CD4-positive, alpha-beta memory T cell (primary cell): Measurements from ENCODE around the gene ISOC1. TPM values are rescaled to one million over a fixed set of nuclear protein-coding genes. Genes with fewer than 3 reads are reported as not detected.

Source experiments
- CTCF ChIA-PET: fragments of 350-600 bp; sonication (Branson Sonifier 250); formaldehyde crosslinking; loops from one replicate; lab custom pipeline; 2021; ENCODE audit warnings: inconsistent platforms; ENCODE audit not compliant: partially characterized antibody; lab: Charles Lee
- POLR2A ChIA-PET: fragments of 350-600 bp; sonication (Branson Sonifier 250); formaldehyde crosslinking; loops from one replicate; lab custom pipeline; 2021; ENCODE audit not compliant: partially characterized antibody; lab: Charles Lee
- DNase-seq, 5 donors: peaks; one replicate each; pipeline versions ENCODE4 v3.0.0 to v3.0.0-alpha.2; 2020 to 2022; ENCODE audit warnings: mixed read lengths in 1 of 5
- H3K27ac ChIP-seq: one replicate; pipeline ENCODE4 v1.7.0; 2013; ENCODE audit warnings: low read depth, low read length
- H3K27me3 ChIP-seq: 2 replicates; pipeline ENCODE4 v1.7.0; 2013; ENCODE audit warnings: mild to moderate bottlenecking, low read length, moderate library complexity; ENCODE audit not compliant: insufficient read depth
- H3K36me3 ChIP-seq: 2 replicates; pipeline ENCODE4 v1.7.0; 2013; ENCODE audit warnings: mild to moderate bottlenecking, low read length, moderate library complexity; ENCODE audit not compliant: insufficient read depth
- H3K4me1 ChIP-seq: 2 replicates; pipeline ENCODE4 v1.7.0; 2013; ENCODE audit warnings: mild to moderate bottlenecking, low read length, moderate library complexity; ENCODE audit not compliant: insufficient read depth
- H3K4me3 ChIP-seq, 2 donors: one replicate each; pipeline ENCODE4 v1.7.0; 2013; ENCODE audit warnings: low read length in 2 of 2, mild to moderate bottlenecking in 1 of 2
- H3K9me3 ChIP-seq, 2 donors: one replicate each; pipeline ENCODE4 v1.7.0; 2013; ENCODE audit warnings: low read length in 2 of 2, control low read depth in 1 of 2; ENCODE audit not compliant: control insufficient read depth in 1 of 2
- H3K27ac Mint-ChIP-seq, 7 donors: one replicate each; pipeline ENCODE4 v1.8.0; 2020 to 2021; ENCODE audit warnings: mixed read lengths in 7 of 7, mild to moderate bottlenecking in 6 of 7, inconsistent platforms in 3 of 7, moderate library complexity in 3 of 7
- H3K27me3 Mint-ChIP-seq, 2 donors: one replicate each; pipeline ENCODE4 v1.8.0; 2020 to 2021; ENCODE audit warnings: mixed read lengths in 2 of 2
- H3K36me3 Mint-ChIP-seq, 2 donors: one replicate each; pipeline ENCODE4 v1.8.0; 2020 to 2021; ENCODE audit warnings: mixed read lengths in 2 of 2, inconsistent platforms in 1 of 2, mild to moderate bottlenecking in 1 of 2
- H3K4me1 Mint-ChIP-seq, 4 donors: one replicate each; pipeline ENCODE4 v1.8.0; 2020 to 2021; ENCODE audit warnings: mixed read lengths in 4 of 4, mild to moderate bottlenecking in 1 of 4
- H3K4me3 Mint-ChIP-seq, 8 donors: one replicate each; pipeline ENCODE4 v1.8.0; 2020 to 2021; ENCODE audit warnings: mixed read lengths in 8 of 8, mild to moderate bottlenecking in 7 of 8, moderate library complexity in 6 of 8, inconsistent platforms in 3 of 8
- H3K9me3 Mint-ChIP-seq, 8 donors: one replicate each; pipeline ENCODE4 v1.8.0; 2020 to 2021; ENCODE audit warnings: mixed read lengths in 8 of 8, mild to moderate bottlenecking in 5 of 8, inconsistent platforms in 3 of 8, moderate library complexity in 1 of 8
- intact Hi-C: fragments of 100-400 bp; cut with micrococcal nuclease; formaldehyde crosslinking; loops from one replicate; pipeline ENCODE4 v1.15.1; 2023
- polyA plus RNA-seq, 2 donors: library from polyadenylated mRNA; unstranded; fragments of 300-500 nt; fragmentation: Illumina TruSeq; gene quantifications; one replicate each; pipeline ENCODE4 v1.2.3, GENCODE V29; 2021
- total RNA-seq, 2 experiments: library from RNA; stranded (reverse); gene quantifications; one replicate each; pipeline ENCODE4 v1.2.3, GENCODE V29; 2021

ISOC1 gene
- total and polyA plus RNA-seq, 4 experiments from 2014 or later, result 13.7 to 36.1 (median 22.3) TPM

- intact Hi-C loops, result no loop called here
- Mint-ChIP-seq H3K4me3 (no peak overlapping the region), H3K9me3 (no peaks in the 10 kb centered on the region), H3K36me3 (peaks cover 19 to 24% of the 10 kb centered on the region in 2 donors), H3K4me1 (peaks cover 16 to 20% (median 17%) of the 10 kb centered on the region in 4 donors), H3K27ac (no peak overlapping the region), H3K27me3 (no peaks in the 10 kb centered on the region)
- ChIA-PET CTCF (interaction anchor here (1.0 kb wide), 1 partner anchor 9 kb away, joined by 5 read pairs; the partner anchor contains the start of gene ISOC1), POLR2A (no interaction called here)
- no peak for DNase-seq
- no peaks in the 10 kb centered on the region for H3K27me3 ChIP-seq
- H3K36me3 ChIP-seq, result peaks cover 22% of the 10 kb centered on the region
- peaks cover 8% of the 10 kb centered on the region for H3K4me1 ChIP-seq
- no peak overlapping the region for H3K4me3 ChIP-seq
- H3K9me3 ChIP-seq, result no peaks in the 10 kb centered on the region
- H3K27ac ChIP-seq, result no peak overlapping the region
These were observed 8.8 kb downstream of the ISOC1 start for GRCh38 chr5:129103397-129103796.

GRCh38 chr5:129104915-129105455 lies 10.4 kb downstream of the ISOC1 start:
- Mint-ChIP-seq H3K4me1 (peaks cover 8 to 17% (median 15%) of the 10 kb centered on the region in 4 donors), H3K27me3 (no peaks in the 10 kb centered on the region), H3K4me3 (no peak overlapping the region), H3K36me3 (peaks cover 30 to 37% of the 10 kb centered on the region in 2 donors), H3K9me3 (no peaks in the 10 kb centered on the region), H3K27ac (no peak overlapping the region)
- POLR2A ChIA-PET, result no interaction called here
- H3K27me3 ChIP-seq, result no peaks in the 10 kb centered on the region
- no peaks in the 10 kb centered on the region for H3K9me3 ChIP-seq
- H3K4me1 ChIP-seq, result no peaks in the 10 kb centered on the region
- CTCF ChIA-PET, result interaction anchor here (1.0 kb wide), 1 partner anchor 10 kb away, joined by 3 read pairs; the partner anchor contains the start of gene ISOC1
- no peak for DNase-seq
- no peak overlapping the region for H3K4me3 ChIP-seq
- peaks cover 22% of the 10 kb centered on the region for H3K36me3 ChIP-seq
- H3K27ac ChIP-seq, result no peak overlapping the region
- intact Hi-C loops, result no loop called here

GRCh38 chr5:129107637-129108036 lies 13.1 kb downstream of the ISOC1 start:
- Histone ChIP-seq H3K27me3 (no peaks in the 10 kb centered on the region), H3K36me3 (peaks cover 22% of the 10 kb centered on the region), H3K9me3 (no peaks in the 10 kb centered on the region), H3K4me3 (no peak overlapping the region), H3K4me1 (no peaks in the 10 kb centered on the region), H3K27ac (no peak overlapping the region)
- no peaks in the 10 kb centered on the region for H3K9me3 Mint-ChIP-seq
- H3K4me3 Mint-ChIP-seq, result no peak overlapping the region
- ChIA-PET CTCF (interaction anchor here (1.0 kb wide), 1 partner anchor 9 kb away, joined by 3 read pairs; no protein-coding TSS in a partner anchor), POLR2A (no interaction called here)
- no peak overlapping the region for H3K27ac Mint-ChIP-seq
- intact Hi-C loops, result no loop called here
- DNase-seq, result no peak
- H3K4me1 Mint-ChIP-seq, result peaks cover 0 to 7% (median 5%) of the 10 kb centered on the region in 4 donors
- no peaks in the 10 kb centered on the region for H3K27me3 Mint-ChIP-seq
- peaks cover 32 to 48% of the 10 kb centered on the region in 2 donors for H3K36me3 Mint-ChIP-seq

- ChIA-PET CTCF (interaction anchor here (0.6 to 1.4 kb wide), 5 partner anchors 11 to 21 kb away, joined by 3 to 4 read pairs (median 3); no protein-coding TSS in a partner anchor), POLR2A (interaction anchor here (1.3 kb wide), 1 partner anchor 16 kb away, joined by 3 read pairs; the partner anchor contains the start of gene ISOC1)
These were observed 16.2 kb downstream of the ISOC1 start for GRCh38 chr5:129110742-129111141.

GRCh38 chr5:129111351-129111750 lies 16.8 kb downstream of the ISOC1 start:
- no peaks in the 10 kb centered on the region for H3K9me3 ChIP-seq
- ChIA-PET CTCF (interaction anchor here (0.7 to 1.4 kb wide), 5 partner anchors 12 to 16 kb away, joined by 3 to 4 read pairs (median 3); no protein-coding TSS in a partner anchor), POLR2A (interaction anchor here (1.3 kb wide), 1 partner anchor 17 kb away, joined by 3 read pairs; the partner anchor contains the start of gene ISOC1)
- Mint-ChIP-seq H3K4me1 (peaks cover 0 to 6% (median 3%) of the 10 kb centered on the region in 4 donors), H3K4me3 (no peak overlapping the region), H3K27ac (peak overlapping the region in 1 of 7 donors; percentile 78), H3K9me3 (no peaks in the 10 kb centered on the region), H3K36me3 (peaks cover 32 to 45% of the 10 kb centered on the region in 2 donors), H3K27me3 (no peaks in the 10 kb centered on the region)
- intact Hi-C loops, result no loop called here
- no peaks in the 10 kb centered on the region for H3K27me3 ChIP-seq
- no peak for DNase-seq
- no peak overlapping the region for H3K27ac ChIP-seq
- peaks cover 18% of the 10 kb centered on the region for H3K36me3 ChIP-seq
- no peaks in the 10 kb centered on the region for H3K4me1 ChIP-seq
- H3K4me3 ChIP-seq, result no peak overlapping the region

More at GRCh38 chr5:129110742-129111141, 16.2 kb downstream of the ISOC1 start:
- Histone ChIP-seq H3K4me3 (no peak overlapping the region), H3K9me3 (no peaks in the 10 kb centered on the region), H3K27me3 (no peaks in the 10 kb centered on the region), H3K27ac (no peak overlapping the region), H3K36me3 (peaks cover 22% of the 10 kb centered on the region), H3K4me1 (no peaks in the 10 kb centered on the region)
- Mint-ChIP-seq H3K36me3 (peaks cover 32 to 49% of the 10 kb centered on the region in 2 donors), H3K27me3 (no peaks in the 10 kb centered on the region), H3K4me3 (no peak overlapping the region), H3K9me3 (no peaks in the 10 kb centered on the region), H3K27ac (no peak overlapping the region), H3K4me1 (peaks cover 0 to 6% (median 3%) of the 10 kb centered on the region in 4 donors)
- intact Hi-C loops, result no loop called here
- no peak for DNase-seq

GRCh38 chr5:129112295-129112694 lies 17.7 kb downstream of the ISOC1 start:
- intact Hi-C loops, result no loop called here
- ChIA-PET POLR2A (no interaction called here), CTCF (interaction anchor here (0.7 to 1.2 kb wide), 2 partner anchors 13 kb away, joined by 3 read pairs; no protein-coding TSS in a partner anchor)
- no peaks in the 10 kb centered on the region for H3K27me3 ChIP-seq
- no peak for DNase-seq
- Mint-ChIP-seq H3K36me3 (peaks cover 26 to 38% of the 10 kb centered on the region in 2 donors), H3K4me1 (peaks cover 0 to 6% (median 3%) of the 10 kb centered on the region in 4 donors), H3K27ac (peak overlapping the region in 1 of 7 donors; percentile 17), H3K9me3 (no peaks in the 10 kb centered on the region), H3K27me3 (no peaks in the 10 kb centered on the region), H3K4me3 (no peak overlapping the region)
- H3K9me3 ChIP-seq, result no peaks in the 10 kb centered on the region
- peaks cover 9% of the 10 kb centered on the region for H3K36me3 ChIP-seq
- H3K4me1 ChIP-seq, result no peaks in the 10 kb centered on the region
- no peak overlapping the region for H3K27ac ChIP-seq
- no peak overlapping the region for H3K4me3 ChIP-seq

GRCh38 chr5:129113867-129114266 lies 19.3 kb downstream of the ISOC1 start:
- no peaks in the 10 kb centered on the region for H3K9me3 Mint-ChIP-seq
- DNase-seq, result no peak
- ChIA-PET CTCF (no interaction called here), POLR2A (no interaction called here)
- no peaks in the 10 kb centered on the region for H3K9me3 ChIP-seq
- no peak overlapping the region for H3K27ac ChIP-seq
- intact Hi-C loops, result no loop called here
- no peaks in the 10 kb centered on the region for H3K27me3 ChIP-seq
- H3K4me1 ChIP-seq, result no peaks in the 10 kb centered on the region
- H3K36me3 ChIP-seq, result no peaks in the 10 kb centered on the region
- no peak overlapping the region for H3K4me3 Mint-ChIP-seq
- peaks cover 24 to 39% of the 10 kb centered on the region in 2 donors for H3K36me3 Mint-ChIP-seq
- peaks cover 0 to 6% (median 3%) of the 10 kb centered on the region in 4 donors for H3K4me1 Mint-ChIP-seq
- no peaks in the 10 kb centered on the region for H3K27me3 Mint-ChIP-seq
- no peak overlapping the region for H3K27ac Mint-ChIP-seq
- H3K4me3 ChIP-seq, result no peak overlapping the region
